Liver (tissue), 9 donors: ENCODE data around the gene DUSP23. TPM values are rescaled to one million over a fixed set of nuclear protein-coding genes. Genes with fewer than 3 reads are reported as not detected.

Experiments
- DNase-seq: peaks from one replicate; pipeline ENCODE4 v3.0.0-alpha.2; 2017; ENCODE audit warnings: low spot score
- H3K27ac ChIP-seq, 2 donors: one replicate each; pipeline ENCODE4 v1.7.0; 2013; ENCODE audit warnings: inconsistent platforms in 2 of 2, low read length in 2 of 2, control low read depth in 1 of 2, low read depth in 1 of 2, mild to moderate bottlenecking in 1 of 2
- H3K27me3 ChIP-seq, 4 donors: one replicate each; pipeline versions ENCODE4 v1.6.1 to v1.7.0; 2013; ENCODE audit warnings: low read length in 3 of 4, inconsistent platforms in 1 of 4, mild to moderate bottlenecking in 1 of 4, moderate library complexity in 1 of 4; ENCODE audit not compliant: control insufficient read depth in 4 of 4, insufficient read depth in 4 of 4
- H3K36me3 ChIP-seq, 4 donors: one replicate each; pipeline versions ENCODE4 v1.6.1 to v1.7.0; 2013; ENCODE audit warnings: low read length in 3 of 4, mild to moderate bottlenecking in 3 of 4, low read depth in 1 of 4, moderate library complexity in 1 of 4; ENCODE audit not compliant: control insufficient read depth in 4 of 4, insufficient read depth in 3 of 4
- H3K4me1 ChIP-seq, 4 donors: one replicate each; pipeline versions ENCODE4 v1.6.1 to v1.7.0; 2013; ENCODE audit warnings: low read length in 3 of 4, mild to moderate bottlenecking in 3 of 4, moderate library complexity in 1 of 4; ENCODE audit not compliant: control insufficient read depth in 4 of 4, insufficient read depth in 4 of 4
- H3K4me3 ChIP-seq, 3 donors: one replicate each; pipeline versions ENCODE4 v1.6.1 to v1.7.0; 2013; ENCODE audit warnings: low read length in 3 of 3, control low read depth in 1 of 3, low read depth in 1 of 3, mild to moderate bottlenecking in 1 of 3
- H3K9ac ChIP-seq, 2 donors: one replicate each; pipeline ENCODE4 v1.7.0; 2013; ENCODE audit warnings: low read length in 2 of 2, mild to moderate bottlenecking in 2 of 2, moderate library complexity in 2 of 2, control low read depth in 1 of 2, low read depth in 1 of 2
- H3K9me3 ChIP-seq, 4 donors: one replicate each; pipeline versions ENCODE4 v1.6.1 to v1.7.0; 2013; ENCODE audit warnings: low read length in 3 of 4; ENCODE audit not compliant: control insufficient read depth in 4 of 4
- EGR1 ChIP-seq, 2 donors: IDR thresholded peaks; 2 replicates each; pipeline ENCODE4 v1.6.1; 2016 to 2018; ENCODE audit warnings: antibody characterized with exemption in 2 of 2, low read depth in 2 of 2
- FOXA1 ChIP-seq: IDR thresholded peaks from 2 replicates; pipeline ENCODE4 v1.6.1; 2016; ENCODE audit warnings: antibody characterized with exemption
- FOXA2 ChIP-seq: IDR thresholded peaks from 2 replicates; pipeline ENCODE4 v1.6.1; 2016; ENCODE audit warnings: antibody characterized with exemption
- GABPA ChIP-seq, 2 donors: IDR thresholded peaks in 1 of 2; conservative IDR thresholded peaks in 1 of 2; 2 replicates each; pipeline ENCODE4 v1.6.1; 2016; ENCODE audit warnings: antibody characterized with exemption in 2 of 2, mild to moderate bottlenecking in 1 of 2, moderate library complexity in 1 of 2
- HNF4A ChIP-seq, 2 donors: conservative IDR thresholded peaks; 2 replicates each; pipeline ENCODE4 v1.6.1; 2016; ENCODE audit warnings: antibody characterized with exemption in 2 of 2, mild to moderate bottlenecking in 2 of 2
- HNF4G ChIP-seq: IDR thresholded peaks from 2 replicates; pipeline ENCODE4 v1.6.1; 2016; ENCODE audit warnings: antibody characterized with exemption
- JUND ChIP-seq, 2 donors: IDR thresholded peaks; 2 replicates each; pipeline ENCODE4 v1.6.1; 2016; ENCODE audit warnings: antibody characterized with exemption in 2 of 2
- NR2F2 ChIP-seq: IDR thresholded peaks from 2 replicates; pipeline ENCODE4 v1.6.1; 2016; ENCODE audit warnings: antibody characterized with exemption
- RAD21 ChIP-seq, 2 donors: IDR thresholded peaks; 2 replicates each; pipeline ENCODE4 v1.6.1; 2016; ENCODE audit warnings: antibody characterized with exemption in 2 of 2, mild to moderate bottlenecking in 2 of 2
- RXRA ChIP-seq, 2 donors: IDR thresholded peaks; 2 replicates each; pipeline ENCODE4 v1.6.1; 2017 to 2018; ENCODE audit warnings: antibody characterized with exemption in 2 of 2, mild to moderate bottlenecking in 1 of 2
- SP1 ChIP-seq: IDR thresholded peaks from 2 replicates; pipeline ENCODE4 v1.6.1; 2018; ENCODE audit warnings: antibody characterized with exemption, mild to moderate bottlenecking
- TAF1 ChIP-seq: conservative IDR thresholded peaks from 2 replicates; pipeline ENCODE4 v1.6.1; 2016; ENCODE audit warnings: antibody characterized with exemption, mild to moderate bottlenecking
- YY1 ChIP-seq: IDR thresholded peaks from 2 replicates; pipeline ENCODE4 v1.6.1; 2016; ENCODE audit warnings: antibody characterized with exemption, mild to moderate bottlenecking
- WGBS: extraction: QIAGEN DNeasy Blood & Tissue Kit; methylation state at CpG from one replicate; pipeline ENCODE4 v1.1.7; 2013; 5-methylcytosine and 5-hydroxymethylcytosine counted together
- polyA plus RNA-seq, 2 donors: library from polyadenylated mRNA; stranded (reverse) in 1 of 2; unstranded in 1 of 2; fragments of 200-250 nt in 1 of 2; fragments of >200 nt in 1 of 2; fragmentation: Nextera tagmentation in 1 of 2; extraction: Ambion mirVana in 1 of 2; gene quantifications; one replicate each; pipeline versions ENCODE4 v1.2.1 to v1.2.3, GENCODE V29; 2013 to 2015
- total RNA-seq, 2 donors: library from RNA; depleted of rRNA; stranded (reverse); fragments of >200 nt; gene quantifications; one replicate each; pipeline ENCODE4 v1.2.3, GENCODE V29; 2014
- TF ChIP-seq, protein P1 (sequence below): IDR thresholded peaks from 2 replicates; pipeline ENCODE4 v1.6.1; 2016; ENCODE audit warnings: antibody characterized with exemption
- TF ChIP-seq, protein P2 (sequence below): fragments of 150-350 bp; IDR thresholded peaks from 2 replicates; pipeline ENCODE4 v1.5.1; 2017; ENCODE audit warnings: improper control_type of control experiment, low read depth, low read length; ENCODE audit not compliant: missing input control
- TF ChIP-seq, protein P3 (sequence below): IDR thresholded peaks from 2 replicates; pipeline ENCODE4 v1.6.1; 2016; ENCODE audit warnings: antibody characterized with exemption, mild to moderate bottlenecking
- TF ChIP-seq, protein P4 (sequence below): IDR thresholded peaks from 2 replicates; pipeline ENCODE4 v1.6.1; 2016; ENCODE audit warnings: antibody characterized with exemption
- TF ChIP-seq, protein P5 (sequence below): IDR thresholded peaks from 2 replicates; pipeline ENCODE4 v1.6.1; 2016; ENCODE audit warnings: antibody characterized with exemption
- donor health status: healthy.
- donor health status: healthy.
- donor health status: healthy.
- donor health status: healthy.
- donor health status: healthy.

The DUSP23 gene
- total and polyA plus RNA-seq, 4 donors: 26.6 to 192 (median 113) TPM

DNA sequence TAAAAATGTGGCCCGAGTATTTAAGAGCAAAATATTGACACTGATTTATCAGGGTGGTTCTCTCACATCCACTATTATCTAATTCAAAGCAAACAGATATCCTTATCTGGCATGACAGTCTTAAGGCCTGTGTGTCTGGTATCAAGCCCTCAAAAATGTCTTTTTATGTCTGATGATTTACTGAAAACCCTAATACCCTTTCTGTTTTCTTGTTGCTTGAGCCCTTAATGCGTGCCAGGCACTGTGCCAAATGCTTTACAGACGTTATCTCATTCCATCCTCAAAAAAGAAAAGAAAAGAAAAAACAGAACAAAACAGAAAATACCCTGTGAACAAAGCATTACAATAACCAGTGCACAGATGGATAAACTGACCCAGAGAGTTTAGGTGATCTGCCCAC, 5.7 kb downstream of the DUSP23 start:
- no peak overlapping the region for H3K27ac ChIP-seq

DNA sequence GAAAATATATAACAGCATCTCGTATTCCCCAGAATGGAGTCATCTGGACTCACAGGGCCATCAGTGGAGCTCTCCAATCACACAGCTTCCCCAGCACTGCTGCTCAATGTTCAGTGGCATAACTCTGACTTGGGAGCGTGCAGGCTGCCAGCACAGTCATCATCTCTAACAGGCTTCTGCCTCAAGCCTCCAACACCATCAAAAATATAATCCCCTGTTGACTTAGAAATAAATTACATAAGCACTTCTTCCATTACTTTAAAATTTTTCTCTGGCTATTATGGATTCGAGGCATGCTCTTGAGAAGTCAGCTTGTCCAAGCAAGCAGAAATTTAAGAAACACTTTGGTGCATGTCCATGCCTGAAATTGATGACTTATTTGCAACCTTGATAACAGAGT, 6.2 kb downstream of the DUSP23 start:
- no peaks in the 10 kb centered on the region for H3K36me3 ChIP-seq

More for the DNA sequence above, 5.7 kb downstream of the DUSP23 start:
- no peak for DNase-seq
- Histone ChIP-seq H3K36me3 (no peaks in the 10 kb centered on the region), H3K9ac (no peak overlapping the region), H3K4me1 (peaks cover 0 to 23% (median 8%) of the 10 kb centered on the region in 4 donors), H3K9me3 (no peaks in the 10 kb centered on the region), H3K4me3 (no peak overlapping the region), H3K27me3 (no peaks in the 10 kb centered on the region)
- TF ChIP-seq JUND (IDR thresholded peaks at IDR 0.05): no peak
- WGBS: 72% methylated on average over 3 of the region's 3 CpGs

More for the DNA sequence above, 6.2 kb downstream of the DUSP23 start:
- TF ChIP-seq, protein P1, sequence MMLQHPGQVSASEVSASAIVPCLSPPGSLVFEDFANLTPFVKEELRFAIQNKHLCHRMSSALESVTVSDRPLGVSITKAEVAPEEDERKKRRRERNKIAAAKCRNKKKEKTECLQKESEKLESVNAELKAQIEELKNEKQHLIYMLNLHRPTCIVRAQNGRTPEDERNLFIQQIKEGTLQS: no peak
- TF ChIP-seq GABPA (IDR thresholded peaks at IDR 0.05 in 1 of 2, conservative IDR thresholded peaks at IDR 0.05 in 1 of 2) (no peak), NR2F2 (no peak), HNF4A (conservative IDR thresholded peaks at IDR 0.05) (no peak), FOXA1 (no peak), RAD21 (IDR thresholded peaks at IDR 0.05) (no peak), SP1 (no peak), JUND (IDR thresholded peaks at IDR 0.05) (no peak), FOXA2 (no peak), RXRA (IDR thresholded peaks at IDR 0.05) (no peak), YY1 (no peak), TAF1 (no peak), HNF4G (no peak), EGR1 (IDR thresholded peaks at IDR 0.05; ENCODE audit: low read depth in 2 of 2) (no peak)
- TF ChIP-seq, protein P2, sequence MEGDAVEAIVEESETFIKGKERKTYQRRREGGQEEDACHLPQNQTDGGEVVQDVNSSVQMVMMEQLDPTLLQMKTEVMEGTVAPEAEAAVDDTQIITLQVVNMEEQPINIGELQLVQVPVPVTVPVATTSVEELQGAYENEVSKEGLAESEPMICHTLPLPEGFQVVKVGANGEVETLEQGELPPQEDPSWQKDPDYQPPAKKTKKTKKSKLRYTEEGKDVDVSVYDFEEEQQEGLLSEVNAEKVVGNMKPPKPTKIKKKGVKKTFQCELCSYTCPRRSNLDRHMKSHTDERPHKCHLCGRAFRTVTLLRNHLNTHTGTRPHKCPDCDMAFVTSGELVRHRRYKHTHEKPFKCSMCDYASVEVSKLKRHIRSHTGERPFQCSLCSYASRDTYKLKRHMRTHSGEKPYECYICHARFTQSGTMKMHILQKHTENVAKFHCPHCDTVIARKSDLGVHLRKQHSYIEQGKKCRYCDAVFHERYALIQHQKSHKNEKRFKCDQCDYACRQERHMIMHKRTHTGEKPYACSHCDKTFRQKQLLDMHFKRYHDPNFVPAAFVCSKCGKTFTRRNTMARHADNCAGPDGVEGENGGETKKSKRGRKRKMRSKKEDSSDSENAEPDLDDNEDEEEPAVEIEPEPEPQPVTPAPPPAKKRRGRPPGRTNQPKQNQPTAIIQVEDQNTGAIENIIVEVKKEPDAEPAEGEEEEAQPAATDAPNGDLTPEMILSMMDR: no peak
- TF ChIP-seq, protein P3, sequence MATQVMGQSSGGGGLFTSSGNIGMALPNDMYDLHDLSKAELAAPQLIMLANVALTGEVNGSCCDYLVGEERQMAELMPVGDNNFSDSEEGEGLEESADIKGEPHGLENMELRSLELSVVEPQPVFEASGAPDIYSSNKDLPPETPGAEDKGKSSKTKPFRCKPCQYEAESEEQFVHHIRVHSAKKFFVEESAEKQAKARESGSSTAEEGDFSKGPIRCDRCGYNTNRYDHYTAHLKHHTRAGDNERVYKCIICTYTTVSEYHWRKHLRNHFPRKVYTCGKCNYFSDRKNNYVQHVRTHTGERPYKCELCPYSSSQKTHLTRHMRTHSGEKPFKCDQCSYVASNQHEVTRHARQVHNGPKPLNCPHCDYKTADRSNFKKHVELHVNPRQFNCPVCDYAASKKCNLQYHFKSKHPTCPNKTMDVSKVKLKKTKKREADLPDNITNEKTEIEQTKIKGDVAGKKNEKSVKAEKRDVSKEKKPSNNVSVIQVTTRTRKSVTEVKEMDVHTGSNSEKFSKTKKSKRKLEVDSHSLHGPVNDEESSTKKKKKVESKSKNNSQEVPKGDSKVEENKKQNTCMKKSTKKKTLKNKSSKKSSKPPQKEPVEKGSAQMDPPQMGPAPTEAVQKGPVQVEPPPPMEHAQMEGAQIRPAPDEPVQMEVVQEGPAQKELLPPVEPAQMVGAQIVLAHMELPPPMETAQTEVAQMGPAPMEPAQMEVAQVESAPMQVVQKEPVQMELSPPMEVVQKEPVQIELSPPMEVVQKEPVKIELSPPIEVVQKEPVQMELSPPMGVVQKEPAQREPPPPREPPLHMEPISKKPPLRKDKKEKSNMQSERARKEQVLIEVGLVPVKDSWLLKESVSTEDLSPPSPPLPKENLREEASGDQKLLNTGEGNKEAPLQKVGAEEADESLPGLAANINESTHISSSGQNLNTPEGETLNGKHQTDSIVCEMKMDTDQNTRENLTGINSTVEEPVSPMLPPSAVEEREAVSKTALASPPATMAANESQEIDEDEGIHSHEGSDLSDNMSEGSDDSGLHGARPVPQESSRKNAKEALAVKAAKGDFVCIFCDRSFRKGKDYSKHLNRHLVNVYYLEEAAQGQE: no peak
- TF ChIP-seq, protein P4, sequence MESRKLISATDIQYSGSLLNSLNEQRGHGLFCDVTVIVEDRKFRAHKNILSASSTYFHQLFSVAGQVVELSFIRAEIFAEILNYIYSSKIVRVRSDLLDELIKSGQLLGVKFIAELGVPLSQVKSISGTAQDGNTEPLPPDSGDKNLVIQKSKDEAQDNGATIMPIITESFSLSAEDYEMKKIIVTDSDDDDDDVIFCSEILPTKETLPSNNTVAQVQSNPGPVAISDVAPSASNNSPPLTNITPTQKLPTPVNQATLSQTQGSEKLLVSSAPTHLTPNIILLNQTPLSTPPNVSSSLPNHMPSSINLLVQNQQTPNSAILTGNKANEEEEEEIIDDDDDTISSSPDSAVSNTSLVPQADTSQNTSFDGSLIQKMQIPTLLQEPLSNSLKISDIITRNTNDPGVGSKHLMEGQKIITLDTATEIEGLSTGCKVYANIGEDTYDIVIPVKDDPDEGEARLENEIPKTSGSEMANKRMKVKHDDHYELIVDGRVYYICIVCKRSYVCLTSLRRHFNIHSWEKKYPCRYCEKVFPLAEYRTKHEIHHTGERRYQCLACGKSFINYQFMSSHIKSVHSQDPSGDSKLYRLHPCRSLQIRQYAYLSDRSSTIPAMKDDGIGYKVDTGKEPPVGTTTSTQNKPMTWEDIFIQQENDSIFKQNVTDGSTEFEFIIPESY: no peak
- TF ChIP-seq, protein P5, sequence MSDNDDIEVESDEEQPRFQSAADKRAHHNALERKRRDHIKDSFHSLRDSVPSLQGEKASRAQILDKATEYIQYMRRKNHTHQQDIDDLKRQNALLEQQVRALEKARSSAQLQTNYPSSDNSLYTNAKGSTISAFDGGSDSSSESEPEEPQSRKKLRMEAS: no peak
- DNase-seq: no peak
- no peaks in the 10 kb centered on the region for H3K9me3 ChIP-seq
- no peaks in the 10 kb centered on the region for H3K27me3 ChIP-seq
- 86% methylated on average over 3 of the region's 3 CpGs for WGBS
- no peak overlapping the region for H3K9ac ChIP-seq
- no peak overlapping the region for H3K4me3 ChIP-seq
- peaks cover 0 to 18% (median 5%) of the 10 kb centered on the region in 4 donors for H3K4me1 ChIP-seq
- no peak overlapping the region for H3K27ac ChIP-seq
